ENCODE data around the gene FADS2. TPM values are rescaled to one million over a fixed set of nuclear protein-coding genes. Genes with fewer than 3 reads are reported as not detected.
A peak's percentile ranks its signal among the peaks of the same experiment; 100 is the strongest.

Gene FADS2
- total and polyA plus RNA-seq, 9 of the 15 experiments (the other 6 are each of a cell fraction or from before 2014, with no cell fraction given), result 2.9 to 42.8 (median 16.2) TPM

GRCh38 chr11:61816736-61817455, 11.2 kb upstream of the FADS2 start, which contains the start of gene FADS1 (continued):
- TF ChIP-seq CCNT2 (IDR thresholded peaks at IDR 0.05; ENCODE audit: borderline replicate concordance, extremely low read depth, insufficient read length, low read depth, low read length) (peak; percentile 82), SMARCE1 (IDR thresholded peaks at IDR 0.05) (no peak), ZBTB7A (IDR thresholded peaks at IDR 0.05; ENCODE audit: borderline replicate concordance, control insufficient read depth, low read depth, low read length) (peak; percentile 97), SMARCB1 (IDR thresholded peaks at IDR 0.05; ENCODE audit: insufficient read length, low read depth) (no peak), KDM5B (IDR thresholded peaks at IDR 0.05; ENCODE audit: insufficient replicate concordance, low read depth, low read length) (peak; percentile 45), ZBTB17 (CRISPR knock-in tag; IDR thresholded peaks at IDR 0.05) (peak; percentile 54; the same call in 1 of the 2 replicates), KLF13 (tag; IDR thresholded peaks at IDR 0.05; ENCODE audit: borderline replicate concordance, low read depth) (peak; percentile 27; the same call in 1 of the 2 replicates), ZNF830 (CRISPR knock-in tag; IDR thresholded peaks at IDR 0.05) (no peak), CXXC5 (CRISPR knock-in tag; IDR thresholded peaks at IDR 0.05) (peak; percentile 93), SOX6 (IDR thresholded peaks at IDR 0.05) (peak; percentile 50; the same call in 1 of the 2 replicates), ZNF436 (CRISPR knock-in tag; IDR thresholded peaks at IDR 0.05) (no peak), POLR2AphosphoS2 (IDR thresholded peaks at IDR 0.05; ENCODE audit: low read length) (no peak), KDM2B (CRISPR knock-in tag; IDR thresholded peaks at IDR 0.05) (no peak), RAD21 (CRISPR knock-in tag; conservative IDR thresholded peaks at IDR 0.05 in 1 of 2, IDR thresholded peaks at IDR 0.05 in 1 of 2) (peak; percentile 60; a peak in 3 of 4 replicates), PHF20 (IDR thresholded peaks at IDR 0.05; ENCODE audit: partially characterized antibody) (no peak), ZC3H11A (IDR thresholded peaks at IDR 0.05; ENCODE audit: low read depth, low read length) (no peak), ZBTB8A (IDR thresholded peaks at IDR 0.05; ENCODE audit: partially characterized antibody) (no peak), ARID3A (IDR thresholded peaks at IDR 0.05; ENCODE audit: borderline replicate concordance, low read depth, low read length) (no peak), SMARCA5 (IDR thresholded peaks at IDR 0.05) (no peak), PHB2 (IDR thresholded peaks at IDR 0.05; ENCODE audit: low read depth) (no peak)
- TF ChIP-seq, protein P1, sequence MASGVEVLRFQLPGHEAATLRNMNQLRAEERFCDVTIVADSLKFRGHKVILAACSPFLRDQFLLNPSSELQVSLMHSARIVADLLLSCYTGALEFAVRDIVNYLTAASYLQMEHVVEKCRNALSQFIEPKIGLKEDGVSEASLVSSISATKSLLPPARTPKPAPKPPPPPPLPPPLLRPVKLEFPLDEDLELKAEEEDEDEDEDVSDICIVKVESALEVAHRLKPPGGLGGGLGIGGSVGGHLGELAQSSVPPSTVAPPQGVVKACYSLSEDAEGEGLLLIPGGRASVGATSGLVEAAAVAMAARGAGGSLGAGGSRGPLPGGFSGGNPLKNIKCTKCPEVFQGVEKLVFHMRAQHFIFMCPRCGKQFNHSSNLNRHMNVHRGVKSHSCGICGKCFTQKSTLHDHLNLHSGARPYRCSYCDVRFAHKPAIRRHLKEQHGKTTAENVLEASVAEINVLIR (CRISPR knock-in tag; IDR thresholded peaks at IDR 0.05), result peak; percentile 68
